Neural cell (in vitro differentiated cells): ENCODE results near the gene IL13RA1.

Source experiments
- CTCF ChIP-seq: fragments of 450-650 bp; IDR thresholded peaks from 2 replicates; pipeline ENCODE4 v1.5.1; 2014; ENCODE audit warnings: antibody characterized with exemption, mild to moderate bottlenecking, moderate library complexity; ENCODE audit not compliant: poor library complexity, severe bottlenecking
- EZH2 ChIP-seq: fragments of 200-600, 300-800 bp; shearing (Covaris generic), sonication (generic); IDR thresholded peaks from 2 replicates; pipeline ENCODE4 v1.6.1; 2014; ENCODE audit warnings: antibody characterized with exemption, low read length, borderline replicate concordance, mild to moderate bottlenecking; ENCODE audit not compliant: insufficient read depth, poor library complexity, severe bottlenecking

GRCh38 chrX:118679290-118679689, 48.1 kb upstream of the IL13RA1 start:
- no peak for TF ChIP-seq CTCF
- no peak for TF ChIP-seq EZH2
